ENCODE data around the gene GRHL1. TPM values are rescaled to one million over a fixed set of nuclear protein-coding genes. Genes with fewer than 3 reads are reported as not detected.
A peak's percentile ranks its signal among the peaks of the same experiment; 100 is the strongest.

The GRHL1 gene
- total RNA-seq, 4 donors from 2014 or later = 0.29 to 1.0 (median 0.75) TPM

GRCh38 chr2:9988320-9988719 is 36.8 kb downstream of the GRHL1 start:
- ATAC-seq (no peak), DNase-seq (no peak)
- Histone ChIP-seq H3K4me3 (no peak overlapping the region), H3K27ac (no peak overlapping the region), H3K36me3 (no peaks in the 10 kb centered on the region), H3K4me1 (peaks cover 17 to 23% of the 10 kb centered on the region in 2 donors), H3K9me3 (no peaks in the 10 kb centered on the region), H3K27me3 (no peaks in the 10 kb centered on the region)
- in situ Hi-C loops (cut with MboI; ENCODE audit: low sequenced_read_pairs in 4 of 4) (loop anchor here in 2 of 4 donors (5.0 kb wide), 1 partner anchor 59 kb away; no protein-coding TSS in a partner anchor), intact Hi-C loops (cut with DNase I; ENCODE audit: low total_unique reads) (no loop called here)
- TF ChIP-seq CTCF (IDR thresholded peaks at IDR 0.05 in 4 of 5, conservative IDR thresholded peaks at IDR 0.05 in 1 of 5) (no peak), POLR2A (IDR thresholded peaks at IDR 0.05) (no peak)

GRCh38 chr2:9990736-9991135 is 39.2 kb downstream of the GRHL1 start:
- intact Hi-C loops (cut with DNase I; ENCODE audit: low total_unique reads) = no loop called here

GRCh38 chr2:9991221-9991620 is 39.7 kb downstream of the GRHL1 start:
- Histone ChIP-seq H3K4me3 (no peak overlapping the region), H3K27ac (no peak overlapping the region), H3K4me1 (peaks cover 9 to 13% of the 10 kb centered on the region in 2 donors), H3K9me3 (no peaks in the 10 kb centered on the region), H3K36me3 (no peaks in the 10 kb centered on the region), H3K27me3 (no peaks in the 10 kb centered on the region)
- DNase-seq (no peak), ATAC-seq (no peak)
- in situ Hi-C loops (cut with MboI; ENCODE audit: low sequenced_read_pairs in 4 of 4) = no loop called here
- intact Hi-C loops (cut with DNase I; ENCODE audit: low total_unique reads) = no loop called here
- TF ChIP-seq POLR2A (IDR thresholded peaks at IDR 0.05) = no peak

More at GRCh38 chr2:9990736-9991135, 39.2 kb downstream of the GRHL1 start:
- ATAC-seq (no peak), DNase-seq (peak in 1 of 2 donors; percentile 40)
- no peaks in the 10 kb centered on the region for H3K27me3 ChIP-seq
- no peaks in the 10 kb centered on the region for H3K9me3 ChIP-seq
- H3K4me1 ChIP-seq = peaks cover 11% of the 10 kb centered on the region in 2 donors
- in situ Hi-C loops (cut with MboI; ENCODE audit: low sequenced_read_pairs in 4 of 4) = no loop called here
- no peaks in the 10 kb centered on the region for H3K36me3 ChIP-seq
- no peak for TF ChIP-seq CTCF (IDR thresholded peaks at IDR 0.05 in 4 of 5, conservative IDR thresholded peaks at IDR 0.05 in 1 of 5)
- TF ChIP-seq POLR2A (IDR thresholded peaks at IDR 0.05) = no peak
- no peak overlapping the region for H3K27ac ChIP-seq
- no peak overlapping the region for H3K4me3 ChIP-seq

- H3K27me3 ChIP-seq = no peaks in the 10 kb centered on the region
- ATAC-seq (no peak), DNase-seq (no peak)
- TF ChIP-seq POLR2A (IDR thresholded peaks at IDR 0.05) (no peak), CTCF (IDR thresholded peaks at IDR 0.05 in 4 of 5, conservative IDR thresholded peaks at IDR 0.05 in 1 of 5) (no peak)
- in situ Hi-C loops (cut with MboI; ENCODE audit: low sequenced_read_pairs in 4 of 4) (no loop called here), intact Hi-C loops (cut with DNase I; ENCODE audit: low total_unique reads) (no loop called here)
- no peaks in the 10 kb centered on the region for H3K36me3 ChIP-seq
- no peaks in the 10 kb centered on the region for H3K9me3 ChIP-seq
- no peak overlapping the region for H3K27ac ChIP-seq
- H3K4me1 ChIP-seq = peaks cover 9 to 19% of the 10 kb centered on the region in 2 donors
- H3K4me3 ChIP-seq = no peak overlapping the region
Observed at GRCh38 chr2:9991829-9992273, 40.4 kb downstream of the GRHL1 start.

- no peak for TF ChIP-seq POLR2A (IDR thresholded peaks at IDR 0.05)
- no peak for TF ChIP-seq CTCF (IDR thresholded peaks at IDR 0.05 in 4 of 5, conservative IDR thresholded peaks at IDR 0.05 in 1 of 5)
- no peaks in the 10 kb centered on the region for H3K36me3 ChIP-seq
- H3K27ac ChIP-seq = no peak overlapping the region
- DNase-seq (no peak), ATAC-seq (no peak)
- intact Hi-C loops (cut with DNase I; ENCODE audit: low total_unique reads) (no loop called here), in situ Hi-C loops (cut with MboI; ENCODE audit: low sequenced_read_pairs in 4 of 4) (no loop called here)
- no peaks in the 10 kb centered on the region for H3K9me3 ChIP-seq
- no peak overlapping the region for H3K4me3 ChIP-seq
- no peaks in the 10 kb centered on the region for H3K27me3 ChIP-seq
- peaks cover 9 to 19% of the 10 kb centered on the region in 2 donors for H3K4me1 ChIP-seq
Observed at GRCh38 chr2:9992427-9993187, 41.1 kb downstream of the GRHL1 start.
